H1 (cell line): ENCODE results near the gene FOXC1. TPM values are rescaled to one million over a fixed set of nuclear protein-coding genes. Genes with fewer than 3 reads are reported as not detected.

Source experiments
- CTCF ChIA-PET: fragments of 300-600 bp; sonication (Branson Sonifier 250); formaldehyde crosslinking; loops from one replicate; lab custom pipeline; 2021; ENCODE audit not compliant: partially characterized antibody; lab: Charles Lee
- POLR2A ChIA-PET: fragments of 300-600 bp; sonication (Branson Sonifier 250); formaldehyde crosslinking; loops from one replicate; lab custom pipeline; 2021; ENCODE audit warnings: inconsistent platforms; ENCODE audit not compliant: partially characterized antibody; lab: Charles Lee
- DNase-seq, 2 experiments: peaks; one replicate each; pipeline versions ENCODE4 v3.0.0 to v3.0.0-alpha.2; 2010 to 2022; ENCODE audit warnings: low spot score in 2 of 2, low read depth in 1 of 2, mixed read lengths in 1 of 2
- FAIRE-seq: peaks from 2 replicates; lab custom pipeline; 2011; peaks lifted over from hg19 to GRCh38; lab: Jason Lieb, UNC
- H2AFZ ChIP-seq: 2 replicates; pipeline ENCODE4 v1.8.1; 2012; ENCODE audit warnings: low read length, inconsistent platforms
- H2AK5ac ChIP-seq: 2 replicates; pipeline ENCODE4 v1.6.1; 2013; ENCODE audit warnings: low read depth, low read length
- H2BK120ac ChIP-seq: replicated peaks from 2 replicates; pipeline ENCODE3; 2013; ENCODE audit warnings: low read depth, low read length, inconsistent platforms
- H2BK12ac ChIP-seq: 2 replicates; pipeline ENCODE4 v1.6.1; 2013; ENCODE audit warnings: low read depth, low read length
- H2BK15ac ChIP-seq: 2 replicates; pipeline ENCODE4 v1.6.1; 2013; ENCODE audit warnings: low read length
- H2BK20ac ChIP-seq: 2 replicates; pipeline ENCODE4 v1.6.1; 2013; ENCODE audit warnings: low read length
- H2BK5ac ChIP-seq: 2 replicates; pipeline ENCODE4 v1.6.1; 2013; ENCODE audit warnings: low read depth, low read length
- H3K14ac ChIP-seq: 2 replicates; pipeline ENCODE4 v1.6.1; 2013; ENCODE audit warnings: inconsistent platforms; ENCODE audit not compliant: insufficient read length
- H3K18ac ChIP-seq: 2 replicates; pipeline ENCODE4 v1.6.1; 2013; ENCODE audit warnings: low read length; ENCODE audit errors: extremely low read depth
- H3K23ac ChIP-seq: 2 replicates; pipeline ENCODE4 v1.6.1; 2013; ENCODE audit warnings: inconsistent platforms; ENCODE audit not compliant: insufficient read length
- H3K23me2 ChIP-seq: 2 replicates; pipeline ENCODE4 v1.6.1; 2013; ENCODE audit warnings: low read depth, low read length
- H3K27ac ChIP-seq: 2 replicates; pipeline ENCODE4 v1.6.1; 2011; ENCODE audit warnings: low read depth, low read length, inconsistent platforms
- H3K27me3 ChIP-seq, 4 experiments: replicated peaks in 1 of 4; 1 replicate in 1 of 4; 2 replicates in 3 of 4; pipeline versions ENCODE4 v1.6.1 to v1.8.1; 2011 to 2013; ENCODE audit warnings: low read length in 3 of 4, mild to moderate bottlenecking in 3 of 4, inconsistent platforms in 2 of 4, mixed read lengths in 2 of 4, moderate library complexity in 1 of 4; ENCODE audit not compliant: control insufficient read depth in 3 of 4, insufficient read depth in 3 of 4; ENCODE audit errors: extremely low read depth in 1 of 4
- H3K36me3 ChIP-seq, 4 experiments: 2 replicates each; pipeline versions ENCODE4 v1.6.1 to v1.8.1; 2011 to 2013; ENCODE audit warnings: mild to moderate bottlenecking in 4 of 4, low read length in 3 of 4, moderate library complexity in 2 of 4, control low read depth in 1 of 4, inconsistent platforms in 1 of 4; ENCODE audit not compliant: insufficient read depth in 4 of 4, control insufficient read depth in 2 of 4
- H3K4ac ChIP-seq: replicated peaks from 2 replicates; pipeline ENCODE3; 2013; ENCODE audit warnings: low read length, low read depth, mixed read lengths, inconsistent platforms; ENCODE audit not compliant: insufficient read length
- H3K4me1 ChIP-seq, 4 experiments: replicated peaks in 1 of 4; 1 replicate in 1 of 4; 2 replicates in 3 of 4; pipeline versions ENCODE4 v1.6.1 to v1.8.1; 2011 to 2013; ENCODE audit warnings: low read length in 3 of 4, inconsistent platforms in 2 of 4, mixed read lengths in 1 of 4; ENCODE audit not compliant: insufficient read depth in 4 of 4, control insufficient read depth in 3 of 4
- H3K4me2 ChIP-seq, 2 experiments: 2 replicates each; pipeline versions ENCODE4 v1.6.1 to v1.8.1; 2011 to 2013; ENCODE audit warnings: low read depth in 2 of 2, low read length in 2 of 2, control low read depth in 1 of 2, inconsistent platforms in 1 of 2, mild to moderate bottlenecking in 1 of 2; ENCODE audit not compliant: insufficient read depth in 1 of 2
- H3K4me3 ChIP-seq, 4 experiments: fragments of 200-600, 300-600 bp in 1 of 4; sonication (generic), shearing (Covaris generic), sonication (Bioruptor Twin) in 1 of 4; 2 replicates each; pipeline versions ENCODE4 v1.5.1 to v1.8.1; 2011 to 2016; ENCODE audit warnings: low read length in 4 of 4, low read depth in 3 of 4, control low read depth in 2 of 4, inconsistent platforms in 2 of 4, mild to moderate bottlenecking in 2 of 4, mixed read lengths in 1 of 4, moderate library complexity in 1 of 4; ENCODE audit not compliant: insufficient read depth in 2 of 4; ENCODE audit errors: extremely low read depth in 1 of 4
- H3K56ac ChIP-seq: replicated peaks from 2 replicates; pipeline ENCODE3; 2013; ENCODE audit warnings: low read depth, mild to moderate bottlenecking, mixed read lengths, low read length, inconsistent platforms; ENCODE audit not compliant: insufficient read length
- H3K79me1 ChIP-seq: 2 replicates; pipeline ENCODE4 v1.6.1; 2013; ENCODE audit warnings: low read depth, low read length, control low read depth
- H3K79me2 ChIP-seq, 2 experiments: 2 replicates each; pipeline versions ENCODE4 v1.6.1 to v1.8.1; 2012 to 2013; ENCODE audit warnings: low read length in 2 of 2, mild to moderate bottlenecking in 2 of 2, inconsistent platforms in 1 of 2; ENCODE audit not compliant: insufficient read depth in 2 of 2, control insufficient read depth in 1 of 2
- H3K9ac ChIP-seq, 4 experiments: replicated peaks in 1 of 4; 1 replicate in 1 of 4; 2 replicates in 3 of 4; pipeline versions ENCODE4 v1.6.1 to v1.8.1; 2011 to 2013; ENCODE audit warnings: low read depth in 3 of 4, low read length in 3 of 4, control low read depth in 2 of 4, mild to moderate bottlenecking in 2 of 4, moderate library complexity in 2 of 4, inconsistent platforms in 1 of 4; ENCODE audit errors: extremely low read depth in 1 of 4
- H3K9me3 ChIP-seq, 2 experiments: 2 replicates each; pipeline versions ENCODE4 v1.6.1 to v1.8.1; 2012 to 2013; ENCODE audit warnings: mild to moderate bottlenecking in 2 of 2, moderate library complexity in 2 of 2, control low read depth in 1 of 2, inconsistent platforms in 1 of 2, low read depth in 1 of 2, low read length in 1 of 2, mixed read lengths in 1 of 2; ENCODE audit not compliant: insufficient read depth in 2 of 2
- H4K20me1 ChIP-seq, 2 experiments: replicated peaks in 1 of 2; 2 replicates each; pipeline versions ENCODE3 to v1.8.1; 2011 to 2013; ENCODE audit warnings: inconsistent platforms in 2 of 2, low read length in 2 of 2, mild to moderate bottlenecking in 1 of 2; ENCODE audit not compliant: insufficient read depth in 2 of 2, control insufficient read depth in 1 of 2
- H4K5ac ChIP-seq: 2 replicates; pipeline ENCODE4 v1.6.1; 2013; ENCODE audit warnings: low read length, low read depth, mixed read lengths, inconsistent platforms; ENCODE audit not compliant: insufficient read length
- H4K8ac ChIP-seq: 2 replicates; pipeline ENCODE4 v1.8.0; 2013; ENCODE audit warnings: mild to moderate bottlenecking, moderate library complexity, low read length, inconsistent platforms; ENCODE audit not compliant: insufficient read depth; ENCODE audit errors: extremely low read depth
- H4K91ac ChIP-seq: replicated peaks from 2 replicates; pipeline ENCODE3; 2013; ENCODE audit warnings: low read length, mixed read lengths, inconsistent platforms; ENCODE audit not compliant: insufficient read length
- BCL11A ChIP-seq, 2 experiments: IDR thresholded peaks; one replicate each; pipeline ENCODE4 v1.6.1; 2011; ENCODE audit warnings: low read depth in 2 of 2, low read length in 2 of 2, mild to moderate bottlenecking in 2 of 2
- CTBP2 ChIP-seq: IDR thresholded peaks from 2 replicates; pipeline ENCODE4 v1.7.0; 2011; ENCODE audit warnings: borderline replicate concordance, mild to moderate bottlenecking, moderate library complexity, mixed read lengths, low read length; ENCODE audit not compliant: insufficient read depth, insufficient read length
- EZH2 ChIP-seq: fragments of 200-600 bp; sonication (generic); IDR thresholded peaks from 2 replicates; pipeline ENCODE4 v1.7.1; 2012; ENCODE audit warnings: low read depth, mild to moderate bottlenecking, moderate library complexity, low read length, inconsistent platforms; ENCODE audit not compliant: severe bottlenecking
- POLR2AphosphoS5 ChIP-seq: IDR thresholded peaks from 2 replicates; pipeline ENCODE4 v1.6.1; 2011; ENCODE audit warnings: low read depth, low read length
- SUZ12 ChIP-seq: fragments of 200-600 bp; sonication (generic); IDR thresholded peaks from 2 replicates; pipeline ENCODE4 v1.6.1; 2012; ENCODE audit warnings: mild to moderate bottlenecking, inconsistent platforms, low read length, moderate library complexity, mixed read lengths
- WGBS, 2 experiments: shearing (Covaris generic) in 1 of 2; methylation state at CpG; one replicate each; pipeline versions ENCODE4 v1.1.6 to v1.1.7; 2013 to 2015; ENCODE audit warnings: low lambda C conversion rate in 2 of 2, mixed read lengths in 2 of 2, inconsistent platforms in 1 of 2, low coverage in 1 of 2, missing lambda C conversion rate in 1 of 2; ENCODE audit not compliant: insufficient replicate concordance in 2 of 2, insufficient coverage in 1 of 2, insufficient read length in 1 of 2; ENCODE audit errors: extremely low coverage in 1 of 2, missing lambda C conversion rate in 1 of 2; 5-methylcytosine and 5-hydroxymethylcytosine counted together
- polyA plus RNA-seq, 7 experiments: library from polyadenylated mRNA; depleted of rRNA in 3 of 7; stranded (reverse) in 5 of 7; unstranded in 2 of 7; fragments of >200 nt in 5 of 7; fragments of 200-250 nt in 2 of 7; gene quantifications; 1 replicate in 5 of 7; 2 replicates in 1 of 7; 4 replicates in 1 of 7; pipeline versions ENCODE4 v1.2.1 to v1.2.3, GENCODE V29; 2011 to 2013; ENCODE audit warnings: missing spikeins in 2 of 7, mixed read lengths in 2 of 7
- total RNA-seq: library from RNA; stranded (reverse); fragmentation: NEBNext Ultra II Directional; extraction: Animal tissue kit (Norgen Biotek cat#: 25700); gene quantifications from 2 replicates; pipeline ENCODE4 v1.2.1, GENCODE V29; 2021

FOXC1 gene
- total and polyA plus RNA-seq, 2 of the 8 experiments (the other 6 are each of a cell fraction or from before 2014, with no cell fraction given), result 0.22 TPM; not detected in 1

DNA sequence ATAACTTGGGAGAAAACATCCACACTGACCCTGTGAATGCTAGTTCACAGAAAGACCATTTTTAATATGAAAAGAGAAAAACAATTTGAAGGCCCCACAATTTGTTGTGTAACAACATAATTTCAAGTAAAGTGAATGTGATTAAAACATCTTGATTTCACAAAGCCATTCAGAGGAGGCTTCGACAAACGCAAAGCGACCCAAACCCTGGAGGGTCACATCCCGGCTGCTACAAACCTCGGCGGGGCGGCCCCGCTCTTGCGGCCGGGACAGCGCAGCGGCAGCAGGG, 14.0 kb downstream of the FOXC1 start:
- peaks cover 87 to 99% (median 96%) of the 10 kb centered on the region in 4 experiments for H3K27me3 ChIP-seq
- TF ChIP-seq CTBP2 (no peak), POLR2AphosphoS5 (no peak), SUZ12 (peak; percentile 91), BCL11A (IDR thresholded peaks at IDR 0.05; ENCODE audit: low read depth in 2 of 2, low read length in 2 of 2) (no peak), EZH2 (peak; percentile 81)
- CTCF ChIA-PET, result interaction anchor here (0.9 to 2.6 kb wide), 3 partner anchors 8 to 18 kb away, joined by 3 to 9 read pairs (median 8); no protein-coding TSS in a partner anchor

More for the DNA sequence above, 14.0 kb downstream of the FOXC1 start:
- DNase-seq (no peak), FAIRE-seq (no peak)
- Histone ChIP-seq H3K79me1 (no peaks in the 10 kb centered on the region), H3K4me1 (peaks cover 0 to 22% (median 15%) of the 10 kb centered on the region in 4 experiments; a peak in 5 of 7 replicates), H2BK120ac (no peak overlapping the region), H4K91ac (no peak overlapping the region), H2BK15ac (no peak overlapping the region), H4K8ac (no peak overlapping the region; the same call in 1 of the 2 replicates), H3K4ac (no peak overlapping the region), H4K20me1 (peaks cover 23 to 31% of the 10 kb centered on the region in 2 experiments), H3K4me2 (peak overlapping the region; percentile 61 to 65; a peak in 3 of 4 replicates), H3K9ac (no peak overlapping the region), H3K56ac (no peak overlapping the region), H2AK5ac (no peak overlapping the region), H4K5ac (no peak overlapping the region), H2BK20ac (no peak overlapping the region), H2BK12ac (no peak overlapping the region), H3K27ac (no peak overlapping the region), H2BK5ac (no peak overlapping the region), H3K9me3 (no peaks in the 10 kb centered on the region; a peak in 1 of 4 replicates), H3K79me2 (no peaks in the 10 kb centered on the region), H2AFZ (no peak overlapping the region), H3K36me3 (peaks cover 0 to 11% (median 0%) of the 10 kb centered on the region in 4 experiments; a peak in 2 of 8 replicates), H3K4me3 (peak overlapping the region in 2 of 4 experiments; percentile 8 to 51; a peak in 3 of 8 replicates), H3K23me2 (peaks cover 6% of the 10 kb centered on the region; the same call in 1 of the 2 replicates), H3K18ac (no peak overlapping the region), H3K23ac (no peak overlapping the region), H3K14ac (no peak overlapping the region)
- 8% methylated on average over 12 of the region's 12 CpGs; no CpG with 5 or more reads in 1 of the 2 experiments for WGBS, 2 experiments
- POLR2A ChIA-PET, result interaction anchor here (0.9 to 1.0 kb wide), 2 partner anchors 8 to 10 kb away, joined by 3 to 5 read pairs; no protein-coding TSS in a partner anchor
